ENCODE measurements around the gene RERE. TPM values are rescaled to one million over a fixed set of nuclear protein-coding genes. Genes with fewer than 3 reads are reported as not detected.

Gene RERE
- total and polyA plus RNA-seq, 2 experiments from 2014 or later, result 39.8 to 62.8 TPM

- H3K36me3 ChIP-seq (replicated peaks; ENCODE audit: insufficient read depth, low read depth), result no peaks in the 10 kb centered on the region
- H3K9me3 ChIP-seq (ENCODE audit: low read depth), result no peaks in the 10 kb centered on the region
- no peak overlapping the region for H3K4me3 ChIP-seq
- H3K79me2 ChIP-seq, result no peaks in the 10 kb centered on the region
- no peak for DNase-seq (ENCODE audit: low spot score)
- H4K20me1 ChIP-seq (ENCODE audit: insufficient read depth, poor library complexity, severe bottlenecking), result no peaks in the 10 kb centered on the region
- peaks cover 4% of the 10 kb centered on the region for H3K4me1 ChIP-seq (ENCODE audit: insufficient read depth)
- no peak overlapping the region for H3K4me2 ChIP-seq
- no peaks in the 10 kb centered on the region for H3K9me2 ChIP-seq (replicated peaks; ENCODE audit: insufficient read depth)
- no peak for TF ChIP-seq EZH2 (IDR thresholded peaks at IDR 0.05; ENCODE audit: borderline replicate concordance)
- no peak for TF ChIP-seq CTCF (IDR thresholded peaks at IDR 0.05; ENCODE audit: poor library complexity)
- no peak for TF ChIP-seq EZH2phosphoT487 (IDR thresholded peaks at IDR 0.05; ENCODE audit: low read depth, severe bottlenecking, unreplicated experiment)
- H3K27ac ChIP-seq, result peak overlapping the region; percentile 34
- H2AFZ ChIP-seq, result no peak overlapping the region
- H3K27me3 ChIP-seq, result no peaks in the 10 kb centered on the region
- 75% methylated on average over 4 of the region's 4 CpGs for WGBS (ENCODE audit: low lambda C conversion rate, missing lambda C conversion rate)
Observed at GRCh38 chr1:8846263-8846662, 28.8 kb upstream of the RERE start.

GRCh38 chr1:8845104-8846097, 28.0 kb upstream of the RERE start:
- no peaks in the 10 kb centered on the region for H3K79me2 ChIP-seq
- H2AFZ ChIP-seq, result no peak overlapping the region
- no peak overlapping the region for H3K4me2 ChIP-seq
- H3K9me2 ChIP-seq (replicated peaks; ENCODE audit: insufficient read depth), result no peaks in the 10 kb centered on the region
- H3K36me3 ChIP-seq (replicated peaks; ENCODE audit: insufficient read depth, low read depth), result no peaks in the 10 kb centered on the region
- H4K20me1 ChIP-seq (ENCODE audit: insufficient read depth, poor library complexity, severe bottlenecking), result no peaks in the 10 kb centered on the region
- H3K9me3 ChIP-seq (ENCODE audit: low read depth), result no peaks in the 10 kb centered on the region
- 88% methylated on average over 21 of the region's 21 CpGs for WGBS (ENCODE audit: low lambda C conversion rate, missing lambda C conversion rate)
- peaks cover 4% of the 10 kb centered on the region for H3K4me1 ChIP-seq (ENCODE audit: insufficient read depth)
- DNase-seq (ENCODE audit: low spot score), result no peak
- H3K27me3 ChIP-seq, result no peaks in the 10 kb centered on the region
- no peak overlapping the region for H3K4me3 ChIP-seq
- no peak for TF ChIP-seq EZH2 (IDR thresholded peaks at IDR 0.05; ENCODE audit: borderline replicate concordance)
- TF ChIP-seq EZH2phosphoT487 (IDR thresholded peaks at IDR 0.05; ENCODE audit: low read depth, severe bottlenecking, unreplicated experiment), result no peak
- no peak for TF ChIP-seq CTCF (IDR thresholded peaks at IDR 0.05; ENCODE audit: poor library complexity)
- H3K27ac ChIP-seq, result peak overlapping the region; percentile 34

GRCh38 chr1:8844501-8845006, 27.1 kb upstream of the RERE start:
- Histone ChIP-seq H3K4me2 (no peak overlapping the region), H3K9me3 (ENCODE audit: low read depth) (no peaks in the 10 kb centered on the region)
- DNase-seq (ENCODE audit: low spot score), result no peak

More at GRCh38 chr1:8844501-8845006, 27.1 kb upstream of the RERE start:
- H3K27ac ChIP-seq, result no peak overlapping the region
- peaks cover 4% of the 10 kb centered on the region for H3K4me1 ChIP-seq (ENCODE audit: insufficient read depth)
- H3K79me2 ChIP-seq, result no peaks in the 10 kb centered on the region
- no peak overlapping the region for H3K4me3 ChIP-seq
- H3K36me3 ChIP-seq (replicated peaks; ENCODE audit: insufficient read depth, low read depth), result no peaks in the 10 kb centered on the region
- no peaks in the 10 kb centered on the region for H4K20me1 ChIP-seq (ENCODE audit: insufficient read depth, poor library complexity, severe bottlenecking)
- WGBS (ENCODE audit: low lambda C conversion rate, missing lambda C conversion rate), result 51% methylated on average over 7 of the region's 7 CpGs
- H2AFZ ChIP-seq, result no peak overlapping the region
- no peak for TF ChIP-seq CTCF (IDR thresholded peaks at IDR 0.05; ENCODE audit: poor library complexity)
- H3K9me2 ChIP-seq (replicated peaks; ENCODE audit: insufficient read depth), result no peaks in the 10 kb centered on the region
- H3K27me3 ChIP-seq, result no peaks in the 10 kb centered on the region

Measured in hepatocyte (in vitro differentiated cells).